T-cell (primary cell): ENCODE measurements around the gene ARHGAP45. TPM values are rescaled to one million over a fixed set of nuclear protein-coding genes. Genes with fewer than 3 reads are reported as not detected.

Source experiments
- ATAC-seq, 4 experiments: fragments of 200-7000 bp in 3 of 4; fragments of 150-1000 bp in 1 of 4; cut with Tn5 transposase; replicated peaks in 1 of 4; 1 replicate in 3 of 4; 2 replicates in 1 of 4; pipeline ENCODE4 v1.10.0; 2021; ENCODE audit warnings: moderate library complexity in 3 of 4, mild to moderate bottlenecking in 2 of 4, moderate number of reproducible peaks in 1 of 4
- CTCF ChIA-PET, 2 donors: fragments of 300-600 bp; sonication (Branson Sonifier 250); formaldehyde crosslinking; loops; one replicate each; lab custom pipeline; 2022; ENCODE audit warnings: antibody characterized with exemption in 2 of 2; lab: Charles Lee
- POLR2A ChIA-PET, 2 donors: fragments of 300-600 bp; sonication (Branson Sonifier 250); formaldehyde crosslinking; loops; one replicate each; lab custom pipeline; 2022; ENCODE audit warnings: antibody characterized with exemption in 2 of 2; lab: Charles Lee
- DNase-seq, 35 experiments: peaks; one replicate each; pipeline versions ENCODE4 v3.0.0 to v3.0.0-alpha.2; 2013 to 2023
- H3K27ac ChIP-seq: one replicate; pipeline ENCODE4 v1.5.1; 2013; ENCODE audit warnings: low read length
- H3K27me3 ChIP-seq, 2 experiments: replicated peaks in 1 of 2; 1 replicate in 1 of 2; 2 replicates in 1 of 2; pipeline versions ENCODE4 v1.6.1 to v1.7.0; 2013; ENCODE audit warnings: low read length in 1 of 2, mixed read lengths in 1 of 2; ENCODE audit not compliant: control insufficient read depth in 2 of 2, insufficient read depth in 2 of 2; ENCODE audit errors: extremely low read depth in 1 of 2
- H3K36me3 ChIP-seq, 2 donors: 1 replicate in 1 of 2; 2 replicates in 1 of 2; pipeline versions ENCODE4 v1.6.1 to v1.7.0; 2013; ENCODE audit warnings: low read length in 1 of 2; ENCODE audit not compliant: control insufficient read depth in 2 of 2, insufficient read depth in 1 of 2; ENCODE audit errors: extremely low read depth in 1 of 2
- H3K4me1 ChIP-seq, 2 experiments: 1 replicate in 1 of 2; 2 replicates in 1 of 2; pipeline versions ENCODE4 v1.6.1 to v1.7.0; 2013; ENCODE audit warnings: low read length in 2 of 2, mixed read lengths in 1 of 2; ENCODE audit not compliant: insufficient read depth in 2 of 2, control insufficient read depth in 1 of 2; ENCODE audit errors: extremely low read depth in 1 of 2
- H3K4me3 ChIP-seq, 2 donors: 1 replicate in 1 of 2; 2 replicates in 1 of 2; pipeline versions ENCODE4 v1.5.1 to v1.7.0; 2013; ENCODE audit warnings: mild to moderate bottlenecking in 2 of 2, low read length in 1 of 2, moderate library complexity in 1 of 2; ENCODE audit not compliant: control insufficient read depth in 1 of 2; ENCODE audit errors: extremely low read depth in 1 of 2
- H3K9me3 ChIP-seq: 2 replicates; pipeline ENCODE4 v1.7.0; 2013
- H3K27ac Mint-ChIP-seq, 2 donors: one replicate each; pipeline ENCODE4 v1.8.0; 2020 to 2021; ENCODE audit warnings: mild to moderate bottlenecking in 2 of 2, mixed read lengths in 2 of 2
- H3K27me3 Mint-ChIP-seq, 2 donors: one replicate each; pipeline ENCODE4 v1.8.0; 2021 to 2022; ENCODE audit warnings: mixed read lengths in 2 of 2
- H3K36me3 Mint-ChIP-seq: one replicate; pipeline ENCODE4 v1.8.0; 2021; ENCODE audit warnings: mixed read lengths
- H3K4me1 Mint-ChIP-seq, 3 donors: one replicate each; pipeline ENCODE4 v1.8.0; 2020 to 2022; ENCODE audit warnings: mixed read lengths in 3 of 3, mild to moderate bottlenecking in 1 of 3
- H3K4me3 Mint-ChIP-seq, 3 donors: one replicate each; pipeline ENCODE4 v1.8.0; 2020 to 2022; ENCODE audit warnings: mild to moderate bottlenecking in 3 of 3, mixed read lengths in 3 of 3, moderate library complexity in 3 of 3
- H3K9me3 Mint-ChIP-seq, 3 donors: one replicate each; pipeline ENCODE4 v1.8.0; 2020 to 2022; ENCODE audit warnings: mixed read lengths in 3 of 3
- WGBS: methylation state at CpG from one replicate; pipeline ENCODE4 v1.1.5; 2013; ENCODE audit warnings: missing lambda C conversion rate; ENCODE audit not compliant: insufficient coverage; 5-methylcytosine and 5-hydroxymethylcytosine counted together
- total RNA-seq, 35 experiments: library from RNA in 6 of 35; stranded (reverse) in 6 of 35; fragments of 120-200 nt in 1 of 35; gene quantifications; one replicate each; pipeline versions ENCODE4 v1.2.1 to v1.2.4 and lab custom pipeline; 2013 to 2026

ARHGAP45 gene
- total RNA-seq, 5 donors from 2014 or later (not counting 1 experiment from before 2014, with no cell fraction given), result 729 to 1,130 (median 1,073) TPM

- 97% methylated on average over 25 of the region's 37 CpGs for WGBS
- peaks cover 13 to 50% of the 10 kb centered on the region in 2 experiments for H3K4me1 ChIP-seq
- H3K27ac ChIP-seq, result no peak overlapping the region
- no peak for DNase-seq
- peaks cover 0 to 14% of the 10 kb centered on the region in 2 donors for H3K36me3 ChIP-seq
- POLR2A ChIA-PET, result interaction anchor here (0.6 to 0.8 kb wide), 5 partner anchors 11 to 65 kb away, joined by 3 to 10 read pairs (median 4); no protein-coding TSS in a partner anchor
- no peak for ATAC-seq
- Mint-ChIP-seq H3K4me3 (peak overlapping the region in 1 of 3 donors; percentile 90), H3K27ac (peak overlapping the region in 1 of 2 donors; percentile 16), H3K9me3 (no peaks in the 10 kb centered on the region), H3K27me3 (no peaks in the 10 kb centered on the region), H3K4me1 (peaks cover 27 to 33% (median 31%) of the 10 kb centered on the region in 3 donors), H3K36me3 (peaks cover 7% of the 10 kb centered on the region)
- CTCF ChIA-PET, result interaction anchor here (1.1 to 1.4 kb wide), 4 partner anchors 11 to 140 kb away, joined by 3 to 11 read pairs (median 3); partner anchors contain the start of gene ABCA7 (in 1 of the 2)
- no peaks in the 10 kb centered on the region for H3K9me3 ChIP-seq
- no peaks in the 10 kb centered on the region for H3K27me3 ChIP-seq
- no peak overlapping the region for H3K4me3 ChIP-seq
These were observed 2.9 kb upstream of the ARHGAP45 start for GRCh38 chr19:1063909-1064660.

GRCh38 chr19:1064661-1065605 lies 2.0 kb upstream of the ARHGAP45 start:
- H3K9me3 ChIP-seq, result no peaks in the 10 kb centered on the region
- DNase-seq (peak in 32 of 35 experiments; percentile 50 to 87 (median 66)), ATAC-seq (peak; percentile 26 to 36 (median 30))
- ChIA-PET POLR2A (interaction anchor here (0.5 to 0.8 kb wide), 6 partner anchors 10 to 64 kb away, joined by 3 to 10 read pairs (median 6); no protein-coding TSS in a partner anchor), CTCF (interaction anchor here (1.1 to 1.4 kb wide), 4 partner anchors 10 to 139 kb away, joined by 3 to 11 read pairs (median 3); partner anchors contain the start of gene ABCA7 (in 1 of the 2))
- peak overlapping the region; percentile 67 to 90 (median 70) for H3K4me3 Mint-ChIP-seq
- peaks cover 17 to 59% of the 10 kb centered on the region in 2 experiments for H3K4me1 ChIP-seq
- peak overlapping the region in 1 of 2 donors; percentile 18 for H3K4me3 ChIP-seq
- WGBS, result 13% methylated on average over 48 of the region's 60 CpGs
- peaks cover 0 to 22% of the 10 kb centered on the region in 2 donors for H3K36me3 ChIP-seq
- H3K4me1 Mint-ChIP-seq, result peaks cover 32 to 37% (median 37%) of the 10 kb centered on the region in 3 donors
- no peaks in the 10 kb centered on the region for H3K27me3 Mint-ChIP-seq
- no peak overlapping the region for H3K27ac ChIP-seq
- no peaks in the 10 kb centered on the region for H3K27me3 ChIP-seq
- no peaks in the 10 kb centered on the region for H3K9me3 Mint-ChIP-seq
- peaks cover 10% of the 10 kb centered on the region for H3K36me3 Mint-ChIP-seq
- H3K27ac Mint-ChIP-seq, result peak overlapping the region; percentile 61 to 86

GRCh38 chr19:1065606-1066109 lies 1.3 kb upstream of the ARHGAP45 start:
- Mint-ChIP-seq H3K9me3 (no peaks in the 10 kb centered on the region), H3K4me1 (peaks cover 32 to 42% (median 40%) of the 10 kb centered on the region in 3 donors), H3K27ac (peak overlapping the region; percentile 61 to 71), H3K36me3 (peaks cover 10% of the 10 kb centered on the region), H3K27me3 (no peaks in the 10 kb centered on the region), H3K4me3 (peak overlapping the region; percentile 58 to 90 (median 70))
- H3K4me3 ChIP-seq, result no peak overlapping the region
- ChIA-PET POLR2A (interaction anchor here in 1 of 2 donors (1.3 kb wide), 1 partner anchor 10 kb away, joined by 5 read pairs; no protein-coding TSS in a partner anchor), CTCF (interaction anchor here in 1 of 2 donors (1.1 kb wide), 1 partner anchor 25 kb away, joined by 3 read pairs; no protein-coding TSS in a partner anchor)
- peaks cover 21 to 66% of the 10 kb centered on the region in 2 experiments for H3K4me1 ChIP-seq
- H3K36me3 ChIP-seq, result peaks cover 0 to 29% of the 10 kb centered on the region in 2 donors
- DNase-seq, result peak in 1 of 35 experiments; percentile 29
- no peak overlapping the region for H3K27ac ChIP-seq
- WGBS, result 94% methylated on average over 17 of the region's 17 CpGs
- H3K9me3 ChIP-seq, result no peaks in the 10 kb centered on the region
- H3K27me3 ChIP-seq, result no peaks in the 10 kb centered on the region
- no peak for ATAC-seq

GRCh38 chr19:1066251-1066747 lies 668 bp upstream of the ARHGAP45 start:
- H3K4me1 ChIP-seq, result peaks cover 27 to 71% of the 10 kb centered on the region in 2 experiments
- no peak for DNase-seq

GRCh38 chr19:1067341-1067957 lies 482 bp downstream of the ARHGAP45 start:
- POLR2A ChIA-PET, result interaction anchor here (0.5 to 2.1 kb wide), 4 partner anchors 8 to 202 kb away, joined by 3 to 17 read pairs (median 6); partner anchors contain the start of gene CIRBP (in 1 of the 2)
- Histone ChIP-seq H3K27ac (peak overlapping the region; percentile 96), H3K4me1 (peaks cover 31 to 82% of the 10 kb centered on the region in 2 experiments), H3K9me3 (no peaks in the 10 kb centered on the region), H3K4me3 (peak overlapping the region; percentile 83 to 99), H3K27me3 (no peaks in the 10 kb centered on the region), H3K36me3 (peaks cover 10 to 39% of the 10 kb centered on the region in 2 donors)
- ATAC-seq (peak; percentile 28 to 59 (median 38)), DNase-seq (peak in 31 of 35 experiments; percentile 68 to 88 (median 79))
- CTCF ChIA-PET, result interaction anchor here (0.5 to 1.2 kb wide), 6 partner anchors 9 to 335 kb away, joined by 3 to 16 read pairs (median 4); no protein-coding TSS in a partner anchor
- WGBS, result under 1% methylated on average over 27 of the region's 38 CpGs
- H3K4me3 Mint-ChIP-seq, result peak overlapping the region; percentile 89 to 90 (median 90)
- peak overlapping the region; percentile 90 to 95 for H3K27ac Mint-ChIP-seq
- no peaks in the 10 kb centered on the region for H3K9me3 Mint-ChIP-seq
- H3K27me3 Mint-ChIP-seq, result no peaks in the 10 kb centered on the region
- H3K4me1 Mint-ChIP-seq, result peaks cover 42 to 51% (median 50%) of the 10 kb centered on the region in 3 donors
- peaks cover 17% of the 10 kb centered on the region for H3K36me3 Mint-ChIP-seq

More at GRCh38 chr19:1066251-1066747, 668 bp upstream of the ARHGAP45 start:
- Mint-ChIP-seq H3K9me3 (no peaks in the 10 kb centered on the region), H3K27ac (peak overlapping the region in 1 of 2 donors; percentile 82), H3K4me3 (peak overlapping the region; percentile 70 to 90 (median 77)), H3K27me3 (no peaks in the 10 kb centered on the region), H3K36me3 (peaks cover 10% of the 10 kb centered on the region), H3K4me1 (peaks cover 32 to 42% (median 41%) of the 10 kb centered on the region in 3 donors)
- Histone ChIP-seq H3K4me3 (peak overlapping the region in 1 of 2 donors; percentile 99), H3K9me3 (no peaks in the 10 kb centered on the region), H3K36me3 (peaks cover 5 to 33% of the 10 kb centered on the region in 2 donors), H3K27me3 (no peaks in the 10 kb centered on the region), H3K27ac (peak overlapping the region; percentile 67)
- ChIA-PET POLR2A (interaction anchor here in 1 of 2 donors (0.6 to 2.1 kb wide), 5 partner anchors 9 to 482 kb away, joined by 3 to 17 read pairs (median 4); partner anchors contain the start of gene CIRBP), CTCF (no interaction called here)
- 60% methylated on average over 16 of the region's 17 CpGs for WGBS
- no peak for ATAC-seq
